Subcutaneous adipose tissue (tissue), 4 donors: ENCODE data around the gene FKTN. TPM values are rescaled to one million over a fixed set of nuclear protein-coding genes. Genes with fewer than 3 reads are reported as not detected.

ENCODE experiments used
- CTCF ChIP-seq: fragments of 450-650 bp; IDR thresholded peaks from one replicate; pipeline ENCODE4 v1.5.1; 2016; ENCODE audit warnings: low read depth, mild to moderate bottlenecking, control low read depth, antibody characterized with exemption, moderate library complexity
- total RNA-seq, 4 donors: library from RNA; depleted of rRNA; stranded (reverse); fragments of >200 nt; gene quantifications; one replicate each; pipeline ENCODE4 v1.1.0, GENCODE V29; 2016

Gene FKTN
- total RNA-seq, 4 donors from 2014 or later, result 7.9 to 17.8 (median 10.9) TPM

- TF ChIP-seq CTCF, result no peak
These were observed 104.5 kb downstream of the FKTN start, which contains the start of gene TAL2 for GRCh38 chr9:105662184-105663104. Gene TAL2, plus strand, starts transcription at chr9:105662457. Its CDS starts 40 bp downstream, at chr9:105662497.

- TF ChIP-seq CTCF, result no peak
These were observed 106.0 kb downstream of the FKTN start for GRCh38 chr9:105663914-105664313.

- no peak for TF ChIP-seq CTCF
These were observed 109.9 kb downstream of the FKTN start for GRCh38 chr9:105667867-105668266.

GRCh38 chr9:105670315-105670714, 112.4 kb downstream of the FKTN start:
- TF ChIP-seq CTCF, result no peak

GRCh38 chr9:105670775-105671174, 112.8 kb downstream of the FKTN start:
- TF ChIP-seq CTCF, result no peak

GRCh38 chr9:105672711-105673234, 114.8 kb downstream of the FKTN start:
- no peak for TF ChIP-seq CTCF

- TF ChIP-seq CTCF, result no peak
These were observed 116.0 kb downstream of the FKTN start for GRCh38 chr9:105673850-105674387.
